HL-60 (cell line): Measurements from ENCODE around the gene STX7.
A peak's percentile ranks its signal among the peaks of the same experiment; 100 is the strongest.

Source experiments
- DNase-seq, 2 experiments: peaks; one replicate each; pipeline ENCODE4 v3.0.0-alpha.2; 2010 to 2020; ENCODE audit warnings: low read depth in 1 of 2, low spot score in 1 of 2
- H3K27ac ChIP-seq: fragments of 250-450 bp; sonication (Bioruptor Pico); replicated peaks from 2 replicates; pipeline ENCODE4 v1.5.1; 2020; ENCODE audit warnings: mild to moderate bottlenecking, moderate library complexity
- H3K27me3 ChIP-seq: fragments of 250-450 bp; sonication (Bioruptor Pico); 2 replicates; pipeline ENCODE4 v1.5.1; 2021; ENCODE audit warnings: mild to moderate bottlenecking, moderate library complexity; ENCODE audit not compliant: insufficient read depth, poor library complexity, severe bottlenecking
- H3K4me3 ChIP-seq: replicated peaks from 2 replicates; pipeline ENCODE4 v1.5.1; 2011; ENCODE audit warnings: mild to moderate bottlenecking, control low read depth, low read length; ENCODE audit not compliant: insufficient read depth
- CTCF ChIP-seq: IDR thresholded peaks from one replicate; pipeline ENCODE4 v1.5.1; 2011; ENCODE audit warnings: low read length, control low read depth, inconsistent platforms; ENCODE audit not compliant: insufficient read depth
- GABPA ChIP-seq: IDR thresholded peaks from 2 replicates; pipeline ENCODE4 v1.6.1; 2012; ENCODE audit warnings: low read depth
- POLR2AphosphoS5 ChIP-seq: IDR thresholded peaks from 2 replicates; pipeline ENCODE4 v1.6.1; 2012; ENCODE audit warnings: low read depth
- REST ChIP-seq: IDR thresholded peaks from 2 replicates; pipeline ENCODE4 v1.6.1; 2012; ENCODE audit warnings: low read depth; ENCODE audit not compliant: insufficient replicate concordance
- SPI1 ChIP-seq: IDR thresholded peaks from 2 replicates; pipeline ENCODE4 v1.6.1; 2012; ENCODE audit warnings: low read depth, mild to moderate bottlenecking, borderline replicate concordance

STX7 gene

GRCh38 chr6:132512342-132512637 is 626 bp downstream of the STX7 start:
- Histone ChIP-seq H3K27ac (peak overlapping the region; percentile 82), H3K27me3 (no peaks in the 10 kb centered on the region), H3K4me3 (peak overlapping the region; percentile 94)
- DNase-seq = no peak
- TF ChIP-seq SPI1 (peak; percentile 99), REST (no peak)

- Histone ChIP-seq H3K27me3 (no peaks in the 10 kb centered on the region), H3K27ac (peak overlapping the region; percentile 82), H3K4me3 (peak overlapping the region; percentile 94)
- no peak for DNase-seq
- TF ChIP-seq SPI1 = no peak
- no peak for TF ChIP-seq GABPA
- TF ChIP-seq REST = no peak
- TF ChIP-seq POLR2AphosphoS5 = no peak
- no peak for TF ChIP-seq CTCF
These were observed 1.1 kb downstream of the STX7 start for GRCh38 chr6:132511831-132512220.

GRCh38 chr6:132511210-132511830 is 1.6 kb downstream of the STX7 start:
- Histone ChIP-seq H3K27me3 (no peaks in the 10 kb centered on the region), H3K4me3 (peak overlapping the region; percentile 94), H3K27ac (peak overlapping the region; percentile 82)
- DNase-seq = peak in 1 of 2 experiments; percentile 13
- TF ChIP-seq POLR2AphosphoS5 (no peak), CTCF (no peak), REST (no peak), SPI1 (no peak), GABPA (no peak)
